GM23338 (cell line): ENCODE data around the gene KCMF1. TPM values are rescaled to one million over a fixed set of nuclear protein-coding genes. Genes with fewer than 3 reads are reported as not detected.

ENCODE experiments used
- ATAC-seq: fragments of 200-7000 bp; cut with Tn5 transposase; 3 replicates; pipeline ENCODE4 v1.9.1; 2020
- DNase-seq: peaks from one replicate; pipeline ENCODE4 v3.0.0-alpha.2; 2015; ENCODE audit warnings: low spot score
- H2AFZ ChIP-seq: fragments of 200-600 bp; sonication (generic); 2 replicates; pipeline ENCODE4 v1.8.0; 2016; ENCODE audit warnings: antibody characterized with exemption, mild to moderate bottlenecking, moderate library complexity
- H3F3A ChIP-seq: fragments of 200-600 bp; sonication (generic); replicated peaks from 2 replicates; pipeline ENCODE4 v1.8.0; 2017; ENCODE audit warnings: antibody characterized with exemption, mixed run types, low read depth
- H3K27ac ChIP-seq: fragments of 200-600 bp; sonication (generic); 2 replicates; pipeline ENCODE4 v1.6.1; 2016; ENCODE audit warnings: low read depth
- H3K27me3 ChIP-seq: fragments of 200-600 bp; sonication (generic); 2 replicates; pipeline ENCODE4 v1.8.0; 2016; ENCODE audit warnings: mild to moderate bottlenecking, mixed run types, moderate library complexity; ENCODE audit not compliant: insufficient read depth
- H3K36me3 ChIP-seq: fragments of 200-600 bp; sonication (generic); 2 replicates; pipeline ENCODE4 v1.8.0; 2016; ENCODE audit warnings: mild to moderate bottlenecking; ENCODE audit not compliant: insufficient read depth
- H3K4me1 ChIP-seq: fragments of 200-600 bp; sonication (generic); 2 replicates; pipeline ENCODE4 v1.8.0; 2016; ENCODE audit warnings: mild to moderate bottlenecking, moderate library complexity; ENCODE audit not compliant: insufficient read depth
- H3K4me2 ChIP-seq: fragments of 200-600 bp; sonication (generic); 2 replicates; pipeline ENCODE4 v1.7.1; 2017; ENCODE audit warnings: mixed run types
- H3K4me3 ChIP-seq: fragments of 200-600 bp; sonication (generic); 2 replicates; pipeline ENCODE4 v1.6.1; 2016; ENCODE audit warnings: mixed run types
- H3K79me2 ChIP-seq: fragments of 200-600 bp; sonication (generic); replicated peaks from 2 replicates; pipeline ENCODE4 v1.8.0; 2017; ENCODE audit warnings: mild to moderate bottlenecking; ENCODE audit not compliant: insufficient read depth
- H3K9me2 ChIP-seq: fragments of 200-600 bp; sonication (generic); 2 replicates; pipeline ENCODE4 v1.8.0; 2017; ENCODE audit not compliant: insufficient read depth
- H4K20me1 ChIP-seq: fragments of 200-600 bp; sonication (generic); replicated peaks from 2 replicates; pipeline ENCODE4 v1.8.0; 2017; ENCODE audit warnings: mild to moderate bottlenecking; ENCODE audit not compliant: insufficient read depth
- H3K27ac Mint-ChIP-seq: 2 replicates; pipeline ENCODE4 v1.8.0; 2020; ENCODE audit warnings: inconsistent platforms, mild to moderate bottlenecking, moderate library complexity, mixed read lengths
- H3K27me3 Mint-ChIP-seq: 3 replicates; pipeline ENCODE4 v1.8.0; 2022; ENCODE audit warnings: low read depth, mild to moderate bottlenecking, moderate library complexity, mixed read lengths, inconsistent platforms; ENCODE audit not compliant: insufficient read depth, poor library complexity
- H3K36me3 Mint-ChIP-seq: 3 replicates; pipeline ENCODE4 v1.8.0; 2021; ENCODE audit warnings: low read depth, mild to moderate bottlenecking, inconsistent platforms, moderate library complexity, mixed read lengths
- H3K4me1 Mint-ChIP-seq: 3 replicates; pipeline ENCODE4 v1.8.0; 2020; ENCODE audit warnings: mild to moderate bottlenecking, inconsistent platforms, mixed read lengths
- H3K4me3 Mint-ChIP-seq: 3 replicates; pipeline ENCODE4 v1.8.0; 2021; ENCODE audit warnings: moderate library complexity, mild to moderate bottlenecking, inconsistent platforms, mixed read lengths
- H3K9me3 Mint-ChIP-seq: 3 replicates; pipeline ENCODE4 v1.8.0; 2020; ENCODE audit warnings: moderate library complexity, mild to moderate bottlenecking, inconsistent platforms, mixed read lengths
- EZH2 ChIP-seq: fragments of 200-600 bp; sonication (generic); IDR thresholded peaks from one replicate; pipeline ENCODE4 v1.8.0; 2017; ENCODE audit warnings: antibody characterized with exemption, mild to moderate bottlenecking, low read depth; ENCODE audit not compliant: unreplicated experiment
- EZH2phosphoT487 ChIP-seq: fragments of 200-600 bp; sonication (generic); IDR thresholded peaks from one replicate; pipeline ENCODE4 v1.8.1; 2018; ENCODE audit warnings: antibody characterized with exemption; ENCODE audit not compliant: unreplicated experiment
- JUNB ChIP-seq: IDR thresholded peaks from one replicate; pipeline ENCODE4 v1.6.1; 2016; ENCODE audit warnings: antibody characterized with exemption; ENCODE audit not compliant: unreplicated experiment
- NANOG ChIP-seq: IDR thresholded peaks from 2 replicates; pipeline ENCODE4 v1.6.1; 2016; ENCODE audit warnings: antibody characterized with exemption, borderline replicate concordance
- STAT1 ChIP-seq: IDR thresholded peaks from one replicate; pipeline ENCODE4 v1.6.1; 2016; ENCODE audit warnings: antibody characterized with exemption; ENCODE audit not compliant: unreplicated experiment
- ZNF331 ChIP-seq: fragments of 250-450 bp; sonication (Bioruptor Pico); IDR thresholded peaks from 2 replicates; pipeline ENCODE4 v1.5.0; 2020; ENCODE audit warnings: low read depth, mild to moderate bottlenecking, moderate library complexity
- polyA plus RNA-seq: library from polyadenylated mRNA; unstranded; fragments of >200 nt; fragmentation: Nextera tagmentation; extraction: Ambion mirVana; gene quantifications from 2 replicates; pipeline ENCODE4 v1.2.1, GENCODE V29; 2016
- total RNA-seq: library from RNA; depleted of rRNA; stranded (reverse); fragments of >200 nt; shearing (Covaris generic); gene quantifications from 2 replicates; pipeline ENCODE4 v1.2.3, GENCODE V29; 2014
- TF ChIP-seq, protein P1 (sequence below): fragments of 250-450 bp; sonication (Bioruptor Pico); IDR thresholded peaks from 2 replicates; pipeline ENCODE4 v1.5.0; 2020; ENCODE audit warnings: mild to moderate bottlenecking, moderate library complexity
- TF ChIP-seq, protein P2 (sequence below), 2 experiments: fragments of 200-600 bp in 1 of 2; sonication (generic) in 1 of 2; conservative IDR thresholded peaks; 2 replicates each; pipeline versions ENCODE4 v1.5.1 to v1.6.1; 2016 to 2017; ENCODE audit warnings: antibody characterized with exemption in 2 of 2, low read depth in 2 of 2, mild to moderate bottlenecking in 2 of 2, moderate library complexity in 1 of 2

Gene KCMF1
- total and polyA plus RNA-seq, 2 experiments from 2014 or later: 29.3 to 120 TPM

DNA sequence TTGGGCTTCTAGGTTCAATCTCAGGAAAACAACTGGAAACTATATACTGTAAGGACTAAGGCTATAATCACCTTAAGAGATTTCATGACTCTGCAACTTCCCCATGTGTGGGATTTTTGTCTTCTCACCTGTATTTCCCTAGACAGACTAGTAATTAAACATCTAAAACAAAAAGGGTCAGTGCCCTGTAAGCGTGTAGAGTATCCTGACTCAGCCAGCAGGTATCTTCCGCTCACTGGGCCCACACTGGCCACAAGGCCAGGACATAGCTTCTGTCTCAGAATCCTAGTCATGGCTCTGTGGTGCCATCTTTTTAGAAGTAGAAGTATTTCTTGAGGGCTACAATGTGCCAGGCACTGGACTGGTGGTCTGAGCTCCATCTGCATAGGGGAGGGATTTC, 28.8 kb upstream of the KCMF1 start (continued):
- TF ChIP-seq, protein P1, sequence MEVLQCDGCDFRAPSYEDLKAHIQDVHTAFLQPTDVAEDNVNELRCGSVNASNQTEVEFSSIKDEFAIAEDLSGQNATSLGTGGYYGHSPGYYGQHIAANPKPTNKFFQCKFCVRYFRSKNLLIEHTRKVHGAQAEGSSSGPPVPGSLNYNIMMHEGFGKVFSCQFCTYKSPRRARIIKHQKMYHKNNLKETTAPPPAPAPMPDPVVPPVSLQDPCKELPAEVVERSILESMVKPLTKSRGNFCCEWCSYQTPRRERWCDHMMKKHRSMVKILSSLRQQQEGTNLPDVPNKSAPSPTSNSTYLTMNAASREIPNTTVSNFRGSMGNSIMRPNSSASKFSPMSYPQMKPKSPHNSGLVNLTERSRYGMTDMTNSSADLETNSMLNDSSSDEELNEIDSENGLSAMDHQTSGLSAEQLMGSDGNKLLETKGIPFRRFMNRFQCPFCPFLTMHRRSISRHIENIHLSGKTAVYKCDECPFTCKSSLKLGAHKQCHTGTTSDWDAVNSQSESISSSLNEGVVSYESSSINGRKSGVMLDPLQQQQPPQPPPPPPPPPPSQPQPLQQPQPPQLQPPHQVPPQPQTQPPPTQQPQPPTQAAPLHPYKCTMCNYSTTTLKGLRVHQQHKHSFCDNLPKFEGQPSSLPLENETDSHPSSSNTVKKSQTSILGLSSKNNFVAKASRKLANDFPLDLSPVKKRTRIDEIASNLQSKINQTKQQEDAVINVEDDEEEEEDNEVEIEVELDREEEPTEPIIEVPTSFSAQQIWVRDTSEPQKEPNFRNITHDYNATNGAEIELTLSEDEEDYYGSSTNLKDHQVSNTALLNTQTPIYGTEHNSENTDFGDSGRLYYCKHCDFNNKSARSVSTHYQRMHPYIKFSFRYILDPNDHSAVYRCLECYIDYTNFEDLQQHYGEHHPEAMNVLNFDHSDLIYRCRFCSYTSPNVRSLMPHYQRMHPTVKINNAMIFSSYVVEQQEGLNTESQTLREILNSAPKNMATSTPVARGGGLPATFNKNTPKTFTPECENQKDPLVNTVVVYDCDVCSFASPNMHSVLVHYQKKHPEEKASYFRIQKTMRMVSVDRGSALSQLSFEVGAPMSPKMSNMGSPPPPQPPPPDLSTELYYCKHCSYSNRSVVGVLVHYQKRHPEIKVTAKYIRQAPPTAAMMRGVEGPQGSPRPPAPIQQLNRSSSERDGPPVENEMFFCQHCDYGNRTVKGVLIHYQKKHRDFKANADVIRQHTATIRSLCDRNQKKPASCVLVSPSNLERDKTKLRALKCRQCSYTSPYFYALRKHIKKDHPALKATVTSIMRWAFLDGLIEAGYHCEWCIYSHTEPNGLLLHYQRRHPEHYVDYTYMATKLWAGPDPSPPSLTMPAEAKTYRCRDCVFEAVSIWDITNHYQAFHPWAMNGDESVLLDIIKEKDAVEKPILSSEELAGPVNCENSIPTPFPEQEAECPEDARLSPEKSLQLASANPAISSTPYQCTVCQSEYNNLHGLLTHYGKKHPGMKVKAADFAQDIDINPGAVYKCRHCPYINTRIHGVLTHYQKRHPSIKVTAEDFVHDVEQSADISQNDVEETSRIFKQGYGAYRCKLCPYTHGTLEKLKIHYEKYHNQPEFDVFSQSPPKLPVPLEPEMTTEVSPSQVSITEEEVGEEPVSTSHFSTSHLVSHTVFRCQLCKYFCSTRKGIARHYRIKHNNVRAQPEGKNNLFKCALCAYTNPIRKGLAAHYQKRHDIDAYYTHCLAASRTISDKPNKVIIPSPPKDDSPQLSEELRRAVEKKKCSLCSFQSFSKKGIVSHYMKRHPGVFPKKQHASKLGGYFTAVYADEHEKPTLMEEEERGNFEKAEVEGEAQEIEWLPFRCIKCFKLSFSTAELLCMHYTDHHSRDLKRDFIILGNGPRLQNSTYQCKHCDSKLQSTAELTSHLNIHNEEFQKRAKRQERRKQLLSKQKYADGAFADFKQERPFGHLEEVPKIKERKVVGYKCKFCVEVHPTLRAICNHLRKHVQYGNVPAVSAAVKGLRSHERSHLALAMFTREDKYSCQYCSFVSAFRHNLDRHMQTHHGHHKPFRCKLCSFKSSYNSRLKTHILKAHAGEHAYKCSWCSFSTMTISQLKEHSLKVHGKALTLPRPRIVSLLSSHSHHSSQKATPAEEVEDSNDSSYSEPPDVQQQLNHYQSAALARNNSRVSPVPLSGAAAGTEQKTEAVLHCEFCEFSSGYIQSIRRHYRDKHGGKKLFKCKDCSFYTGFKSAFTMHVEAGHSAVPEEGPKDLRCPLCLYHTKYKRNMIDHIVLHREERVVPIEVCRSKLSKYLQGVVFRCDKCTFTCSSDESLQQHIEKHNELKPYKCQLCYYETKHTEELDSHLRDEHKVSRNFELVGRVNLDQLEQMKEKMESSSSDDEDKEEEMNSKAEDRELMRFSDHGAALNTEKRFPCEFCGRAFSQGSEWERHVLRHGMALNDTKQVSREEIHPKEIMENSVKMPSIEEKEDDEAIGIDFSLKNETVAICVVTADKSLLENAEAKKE (CRISPR knock-in tag): no peak
- TF ChIP-seq ZNF331: no peak

DNA sequence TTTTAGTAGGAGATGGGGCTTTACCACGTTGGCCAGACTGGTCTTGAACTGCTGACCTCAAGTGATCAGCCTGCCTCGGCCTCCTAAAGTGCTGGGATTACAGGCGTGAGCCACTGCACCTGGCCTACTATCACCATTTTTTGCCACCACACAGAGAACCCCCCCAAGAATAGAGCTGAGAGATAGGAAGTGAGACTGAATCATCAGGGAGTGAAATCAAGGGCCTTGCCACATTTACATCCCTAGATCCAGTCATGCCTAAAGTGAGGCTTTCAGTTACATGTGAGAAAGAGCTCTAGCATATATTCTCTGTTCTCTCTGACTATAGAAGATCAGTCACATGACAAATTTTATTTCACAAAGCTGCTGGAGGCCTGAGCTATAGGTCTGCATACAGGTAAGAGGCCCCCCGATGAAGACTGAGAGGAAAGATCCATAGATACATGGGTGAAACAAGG, 28.0 kb upstream of the KCMF1 start:
- no peaks in the 10 kb centered on the region for H3K27me3 ChIP-seq
- H3F3A ChIP-seq: 0 out of 2 replicates have a peak, but pooled peaks cover 3% of the 10 kb centered on the region
- H3K27ac ChIP-seq: no peak overlapping the region
- DNase-seq: no peak
- H3K4me2 ChIP-seq: no peak overlapping the region
- no peak overlapping the region for H2AFZ ChIP-seq
- no peak overlapping the region for H3K4me3 Mint-ChIP-seq
- H3K36me3 Mint-ChIP-seq: no peaks in the 10 kb centered on the region
- peaks cover 38% of the 10 kb centered on the region for H3K4me1 Mint-ChIP-seq
- H3K36me3 ChIP-seq: no peaks in the 10 kb centered on the region
- H4K20me1 ChIP-seq: no peaks in the 10 kb centered on the region; the same call in 1 of the 2 replicates
- H3K27ac Mint-ChIP-seq: peak overlapping the region; percentile 48; the same call in 1 of the 2 replicates
- no peaks in the 10 kb centered on the region for H3K79me2 ChIP-seq
- H3K9me2 ChIP-seq: no peaks in the 10 kb centered on the region
- peaks cover 15% of the 10 kb centered on the region for H3K27me3 Mint-ChIP-seq
- no peak for ATAC-seq
- no peak overlapping the region for H3K4me3 ChIP-seq
- peaks cover 27% of the 10 kb centered on the region for H3K4me1 ChIP-seq
- no peaks in the 10 kb centered on the region for H3K9me3 Mint-ChIP-seq
- TF ChIP-seq EZH2 (no peak), JUNB (no peak), NANOG (no peak), STAT1 (no peak), EZH2phosphoT487 (no peak), ZNF331 (no peak)
- TF ChIP-seq, protein P2, sequence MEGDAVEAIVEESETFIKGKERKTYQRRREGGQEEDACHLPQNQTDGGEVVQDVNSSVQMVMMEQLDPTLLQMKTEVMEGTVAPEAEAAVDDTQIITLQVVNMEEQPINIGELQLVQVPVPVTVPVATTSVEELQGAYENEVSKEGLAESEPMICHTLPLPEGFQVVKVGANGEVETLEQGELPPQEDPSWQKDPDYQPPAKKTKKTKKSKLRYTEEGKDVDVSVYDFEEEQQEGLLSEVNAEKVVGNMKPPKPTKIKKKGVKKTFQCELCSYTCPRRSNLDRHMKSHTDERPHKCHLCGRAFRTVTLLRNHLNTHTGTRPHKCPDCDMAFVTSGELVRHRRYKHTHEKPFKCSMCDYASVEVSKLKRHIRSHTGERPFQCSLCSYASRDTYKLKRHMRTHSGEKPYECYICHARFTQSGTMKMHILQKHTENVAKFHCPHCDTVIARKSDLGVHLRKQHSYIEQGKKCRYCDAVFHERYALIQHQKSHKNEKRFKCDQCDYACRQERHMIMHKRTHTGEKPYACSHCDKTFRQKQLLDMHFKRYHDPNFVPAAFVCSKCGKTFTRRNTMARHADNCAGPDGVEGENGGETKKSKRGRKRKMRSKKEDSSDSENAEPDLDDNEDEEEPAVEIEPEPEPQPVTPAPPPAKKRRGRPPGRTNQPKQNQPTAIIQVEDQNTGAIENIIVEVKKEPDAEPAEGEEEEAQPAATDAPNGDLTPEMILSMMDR (conservative IDR thresholded peaks at IDR 0.05; ENCODE audit: low read depth in 2 of 2): no peak
- TF ChIP-seq, protein P1 (CRISPR knock-in tag): no peak
